ENCODE measurements around the gene NFATC1.

GRCh38 chr18:79451237-79452125, 55.8 kb downstream of the NFATC1 start:
- TF ChIP-seq BACH2 (CRISPR knock-in tag; IDR thresholded peaks at IDR 0.05; ENCODE audit: borderline replicate concordance) (no peak), PATZ1 (CRISPR knock-in tag; IDR thresholded peaks at IDR 0.05; ENCODE audit: borderline replicate concordance) (no peak)
